Thyroid gland (tissue), 4 donors: ENCODE measurements around the gene ABR.

Experiments
- POLR2A ChIP-seq, 2 donors: fragments of 450-650 bp; IDR thresholded peaks; one replicate each; pipeline ENCODE4 v1.6.1; 2017; ENCODE audit warnings: antibody characterized with exemption in 2 of 2, mild to moderate bottlenecking in 2 of 2, moderate library complexity in 1 of 2
- TF ChIP-seq, protein P1 (sequence below), 6 experiments: fragments of 200-600 bp in 3 of 6; fragments of 450-650 bp in 3 of 6; sonication (generic) in 3 of 6; IDR thresholded peaks; one replicate each; pipeline ENCODE4 v1.5.1; 2016 to 2019; ENCODE audit warnings: antibody characterized with exemption in 6 of 6, mild to moderate bottlenecking in 2 of 6, inconsistent platforms in 1 of 6, moderate library complexity in 1 of 6

DNA sequence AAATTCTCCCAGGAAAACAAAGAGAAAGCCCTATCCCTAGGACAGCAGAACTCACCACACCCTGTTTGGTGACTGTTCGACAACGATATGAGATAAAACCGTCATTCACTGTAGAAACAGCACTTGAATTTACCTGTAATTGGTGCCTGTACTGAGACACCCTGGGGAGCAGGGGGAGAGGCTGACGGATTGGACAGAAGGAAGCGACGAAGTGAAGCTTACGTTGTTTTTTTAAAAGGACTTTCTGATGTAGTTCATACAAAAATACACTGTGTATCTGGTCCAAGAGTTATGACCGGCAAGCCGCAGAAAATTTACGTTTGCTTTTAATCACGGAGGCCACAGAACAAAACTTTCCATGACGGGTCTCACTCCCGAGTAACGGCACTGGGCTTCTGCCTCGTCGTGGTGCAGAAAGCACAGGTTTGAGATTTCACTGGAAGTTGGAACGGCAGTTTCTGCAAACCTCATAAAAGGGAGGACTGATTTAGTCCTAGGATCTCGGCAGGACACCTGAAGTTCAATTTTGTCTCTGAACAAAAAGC, 209.9 kb downstream of the ABR start:
- TF ChIP-seq, protein P1, sequence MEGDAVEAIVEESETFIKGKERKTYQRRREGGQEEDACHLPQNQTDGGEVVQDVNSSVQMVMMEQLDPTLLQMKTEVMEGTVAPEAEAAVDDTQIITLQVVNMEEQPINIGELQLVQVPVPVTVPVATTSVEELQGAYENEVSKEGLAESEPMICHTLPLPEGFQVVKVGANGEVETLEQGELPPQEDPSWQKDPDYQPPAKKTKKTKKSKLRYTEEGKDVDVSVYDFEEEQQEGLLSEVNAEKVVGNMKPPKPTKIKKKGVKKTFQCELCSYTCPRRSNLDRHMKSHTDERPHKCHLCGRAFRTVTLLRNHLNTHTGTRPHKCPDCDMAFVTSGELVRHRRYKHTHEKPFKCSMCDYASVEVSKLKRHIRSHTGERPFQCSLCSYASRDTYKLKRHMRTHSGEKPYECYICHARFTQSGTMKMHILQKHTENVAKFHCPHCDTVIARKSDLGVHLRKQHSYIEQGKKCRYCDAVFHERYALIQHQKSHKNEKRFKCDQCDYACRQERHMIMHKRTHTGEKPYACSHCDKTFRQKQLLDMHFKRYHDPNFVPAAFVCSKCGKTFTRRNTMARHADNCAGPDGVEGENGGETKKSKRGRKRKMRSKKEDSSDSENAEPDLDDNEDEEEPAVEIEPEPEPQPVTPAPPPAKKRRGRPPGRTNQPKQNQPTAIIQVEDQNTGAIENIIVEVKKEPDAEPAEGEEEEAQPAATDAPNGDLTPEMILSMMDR (IDR thresholded peaks at IDR 0.05), result no peak
- TF ChIP-seq POLR2A (IDR thresholded peaks at IDR 0.05), result peak in 1 of 2 donors; percentile 3
